Brain microvascular endothelial cell (primary cell): ENCODE measurements around the gene CREB3L2.

Source experiments
- DNase-seq: peaks from one replicate; pipeline ENCODE4 v3.0.0-alpha.2; 2020
- H3K27ac ChIP-seq: fragments of 250-450 bp; sonication (Bioruptor Pico); 2 replicates; pipeline ENCODE4 v1.5.1; 2020; ENCODE audit warnings: mild to moderate bottlenecking, moderate library complexity
- H3K27me3 ChIP-seq: fragments of 250-450 bp; sonication (Bioruptor Pico); replicated peaks from 2 replicates; pipeline ENCODE4 v1.5.1; 2020; ENCODE audit warnings: mild to moderate bottlenecking
- H3K36me3 ChIP-seq: fragments of 250-450 bp; sonication (Bioruptor Pico); replicated peaks from 2 replicates; pipeline ENCODE4 v1.5.1; 2020; ENCODE audit warnings: mild to moderate bottlenecking
- H3K4me3 ChIP-seq: 2 replicates; pipeline ENCODE4 v1.5.1; 2011; ENCODE audit warnings: low read depth, mild to moderate bottlenecking, control low read depth, low read length, moderate library complexity
- CTCF ChIP-seq: IDR thresholded peaks from 2 replicates; pipeline ENCODE4 v1.5.1; 2011; ENCODE audit warnings: low read depth, mild to moderate bottlenecking, moderate library complexity, low read length, control low read depth, inconsistent platforms; ENCODE audit errors: missing control alignments
- in situ Hi-C: cut with HindIII; loops from 2 replicates; pipeline ENCODE4 v1.10.0; 2017; ENCODE audit warnings: low sequenced_read_pairs, low pct_ligation_motif_present

The CREB3L2 gene

GRCh38 chr7:137996871-137997270 lies 5.0 kb downstream of the CREB3L2 start:
- no peak for DNase-seq
- peak overlapping the region; percentile 99 for H3K27ac ChIP-seq
- H3K4me3 ChIP-seq = no peak overlapping the region
- peaks cover 26% of the 10 kb centered on the region for H3K36me3 ChIP-seq
- no peak for TF ChIP-seq CTCF
- no peaks in the 10 kb centered on the region for H3K27me3 ChIP-seq
- in situ Hi-C loops = no loop called here

- in situ Hi-C loops = no loop called here
- no peaks in the 10 kb centered on the region for H3K27me3 ChIP-seq
- H3K27ac ChIP-seq = peak overlapping the region; percentile 99
- DNase-seq = peak; percentile 87
- no peak overlapping the region for H3K4me3 ChIP-seq
- no peak for TF ChIP-seq CTCF
- H3K36me3 ChIP-seq = peaks cover 22% of the 10 kb centered on the region
These were observed 5.5 kb downstream of the CREB3L2 start for GRCh38 chr7:137996386-137996851.

- Histone ChIP-seq H3K4me3 (no peak overlapping the region), H3K27ac (peak overlapping the region; percentile 97), H3K36me3 (peaks cover 13% of the 10 kb centered on the region), H3K27me3 (no peaks in the 10 kb centered on the region)
- no peak for TF ChIP-seq CTCF
- in situ Hi-C loops = no loop called here
- DNase-seq = no peak
These were observed 7.7 kb downstream of the CREB3L2 start for GRCh38 chr7:137994216-137994615.

GRCh38 chr7:137993395-137993743 lies 8.5 kb downstream of the CREB3L2 start:
- peak overlapping the region; percentile 97 for H3K27ac ChIP-seq
- H3K36me3 ChIP-seq = peaks cover 6% of the 10 kb centered on the region
- in situ Hi-C loops = no loop called here
- no peaks in the 10 kb centered on the region for H3K27me3 ChIP-seq
- no peak for DNase-seq
- H3K4me3 ChIP-seq = no peak overlapping the region
- no peak for TF ChIP-seq CTCF

GRCh38 chr7:137992550-137993394 lies 9.1 kb downstream of the CREB3L2 start:
- Histone ChIP-seq H3K27me3 (no peaks in the 10 kb centered on the region), H3K4me3 (no peak overlapping the region), H3K27ac (peak overlapping the region; percentile 97), H3K36me3 (peaks cover 2% of the 10 kb centered on the region)
- peak; percentile 84 for DNase-seq
- TF ChIP-seq CTCF = no peak
- in situ Hi-C loops = no loop called here
